Lung microvascular endothelial cell (primary cell): ENCODE measurements around the gene PRELID1. TPM values are rescaled to one million over a fixed set of nuclear protein-coding genes. Genes with fewer than 3 reads are reported as not detected.
"Not testable (repeated sequence)": the region's sequence is repeated elsewhere in the genome, so short reads cannot be mapped to it uniquely, and the experiment has no call there.

ENCODE experiments used
- DNase-seq, 2 donors: peaks; one replicate each; pipeline versions ENCODE4 v3.0.0 to v3.0.0-alpha.2; 2010; ENCODE audit warnings: low read depth in 2 of 2
- total RNA-seq: library from RNA; depleted of rRNA; stranded (reverse); fragments of >200 nt; gene quantifications from 2 replicates; pipeline ENCODE4 v1.2.1, GENCODE V29; 2014

PRELID1 gene
- total RNA-seq, 1 donor from 2014 or later: 109 TPM

GRCh38 chr5:177299697-177300096 is 3.9 kb upstream of the PRELID1 start:
- peak in 1 of 2 donors; percentile 33 for DNase-seq

GRCh38 chr5:177300236-177300880 is 3.2 kb upstream of the PRELID1 start:
- DNase-seq: peak; percentile 95 to 96

GRCh38 chr5:177300951-177301350 is 2.6 kb upstream of the PRELID1 start:
- DNase-seq: no peak

DNA sequence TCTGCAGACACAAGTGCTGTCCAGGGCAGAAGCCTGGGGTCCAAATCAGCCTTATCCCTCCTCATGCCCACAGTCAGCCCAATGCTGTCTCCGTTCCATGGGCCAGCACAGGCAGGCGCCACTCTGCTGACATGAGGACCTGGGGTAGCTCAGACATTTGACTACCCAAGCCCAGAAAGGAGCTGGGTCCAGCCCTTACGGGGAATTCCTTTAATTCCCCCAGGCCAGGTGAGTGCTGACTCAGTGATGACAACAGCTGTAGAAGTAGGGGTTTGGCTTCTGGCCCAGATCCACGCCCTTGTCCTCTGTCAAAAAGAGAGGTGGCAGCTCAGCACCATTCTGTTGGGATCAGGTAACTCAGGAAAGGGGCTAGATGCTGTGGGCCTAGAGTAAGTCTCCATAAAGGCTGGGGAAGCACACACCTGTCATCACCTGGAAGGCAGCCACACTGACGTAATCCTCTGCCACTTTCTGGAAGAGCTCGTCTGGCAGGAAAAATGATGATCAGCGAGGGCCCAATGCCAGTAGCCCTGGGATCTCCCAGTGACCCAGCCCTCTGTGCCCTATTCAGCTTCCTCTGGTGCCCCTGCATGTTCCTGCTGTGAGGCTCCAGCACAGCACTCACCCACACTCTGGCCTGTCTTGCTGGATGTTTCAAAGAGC is 2.0 kb upstream of the PRELID1 start:
- peak in 1 of 2 donors; percentile 54 for DNase-seq

DNA sequence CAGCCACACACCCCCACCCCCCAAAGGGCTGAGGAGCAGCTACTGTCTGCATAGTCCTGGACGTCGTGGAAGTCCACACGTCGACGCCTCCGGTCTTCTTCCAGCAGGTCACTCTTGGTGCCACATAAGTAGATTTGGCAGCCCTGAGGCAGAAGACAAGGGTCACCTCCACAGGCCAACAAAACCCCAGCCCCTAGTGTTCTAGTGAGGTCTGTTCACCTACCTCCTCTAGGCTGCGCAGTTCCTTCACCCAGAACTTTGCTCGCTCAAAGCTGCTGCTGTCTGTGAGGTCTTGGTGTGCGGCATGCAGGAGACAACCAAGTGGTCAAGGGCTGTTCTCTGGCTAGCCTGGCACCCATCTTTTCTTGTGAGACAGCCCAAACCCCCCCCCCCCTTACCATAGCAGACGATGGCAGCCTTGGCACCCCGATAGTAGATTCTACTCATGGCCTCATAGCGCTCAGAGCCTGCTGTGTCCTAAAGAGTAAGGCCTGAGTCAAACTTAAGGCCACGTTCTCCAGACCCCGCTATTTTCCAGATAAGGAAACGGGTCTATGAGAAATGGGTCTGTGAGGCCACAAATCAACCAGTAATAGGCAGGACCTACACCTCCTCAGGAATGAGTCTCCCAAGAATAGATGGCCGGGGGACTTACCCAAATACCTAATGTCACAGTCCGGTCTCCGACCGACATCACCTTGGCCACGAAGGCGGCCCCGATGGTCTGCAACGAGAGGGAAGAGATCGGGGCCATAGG is 1.1 kb upstream of the PRELID1 start:
- DNase-seq: no peak

- peak; percentile 29 to 33 for DNase-seq
Measured at GRCh38 chr5:177303925-177304391, 359 bp downstream of the PRELID1 start.

GRCh38 chr5:177304392-177305119 is 957 bp downstream of the PRELID1 start:
- DNase-seq: peak; percentile 36 to 49

- DNase-seq: not testable (repeated sequence)
Measured at GRCh38 chr5:177306103-177306640, 2.6 kb downstream of the PRELID1 start.

GRCh38 chr5:177306674-177307543 is 3.3 kb downstream of the PRELID1 start:
- peak; percentile 76 to 81 for DNase-seq

DNA sequence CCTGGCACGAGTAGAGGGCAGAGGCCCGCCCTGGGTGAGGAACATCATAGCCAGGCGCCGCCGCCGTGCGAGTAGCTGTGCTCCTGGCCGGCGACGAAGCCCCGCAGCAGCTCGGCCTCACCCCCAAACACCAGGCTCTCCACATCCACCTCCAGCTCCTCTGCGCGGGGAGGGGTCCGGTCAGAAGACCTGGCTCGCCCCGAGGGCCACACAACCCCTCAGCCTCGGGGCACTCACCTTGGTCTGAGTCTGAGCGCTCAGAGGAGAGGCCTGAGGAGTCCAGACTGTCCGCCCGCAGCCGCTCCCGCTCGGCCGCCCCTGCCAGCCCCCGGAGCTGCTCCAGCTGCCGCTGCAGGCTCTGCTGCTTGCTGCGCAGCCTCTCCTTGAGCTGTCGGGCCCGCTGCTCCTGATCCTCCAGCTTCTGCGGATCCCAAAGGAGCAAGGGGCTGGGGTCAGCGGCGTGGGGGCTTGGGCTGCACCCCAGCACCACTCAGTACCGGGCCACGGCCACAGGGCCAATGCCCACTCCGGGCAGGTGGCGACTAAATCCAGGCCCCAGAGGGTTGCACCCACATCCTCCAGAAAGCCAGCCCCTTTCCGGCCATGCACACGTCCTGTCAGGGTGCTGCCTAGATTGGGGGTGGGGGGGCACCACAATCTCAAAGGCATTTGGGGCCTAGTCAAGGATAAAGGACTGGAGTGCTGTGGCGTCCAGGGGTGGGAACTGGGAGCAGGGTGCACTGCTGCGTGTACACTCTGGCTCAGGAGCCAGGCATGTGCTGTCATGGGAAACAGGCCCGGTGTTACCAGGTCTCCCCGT is 4.2 kb downstream of the PRELID1 start:
- no peak for DNase-seq

GRCh38 chr5:177308740-177309139 is 5.1 kb downstream of the PRELID1 start:
- DNase-seq: no peak

DNA sequence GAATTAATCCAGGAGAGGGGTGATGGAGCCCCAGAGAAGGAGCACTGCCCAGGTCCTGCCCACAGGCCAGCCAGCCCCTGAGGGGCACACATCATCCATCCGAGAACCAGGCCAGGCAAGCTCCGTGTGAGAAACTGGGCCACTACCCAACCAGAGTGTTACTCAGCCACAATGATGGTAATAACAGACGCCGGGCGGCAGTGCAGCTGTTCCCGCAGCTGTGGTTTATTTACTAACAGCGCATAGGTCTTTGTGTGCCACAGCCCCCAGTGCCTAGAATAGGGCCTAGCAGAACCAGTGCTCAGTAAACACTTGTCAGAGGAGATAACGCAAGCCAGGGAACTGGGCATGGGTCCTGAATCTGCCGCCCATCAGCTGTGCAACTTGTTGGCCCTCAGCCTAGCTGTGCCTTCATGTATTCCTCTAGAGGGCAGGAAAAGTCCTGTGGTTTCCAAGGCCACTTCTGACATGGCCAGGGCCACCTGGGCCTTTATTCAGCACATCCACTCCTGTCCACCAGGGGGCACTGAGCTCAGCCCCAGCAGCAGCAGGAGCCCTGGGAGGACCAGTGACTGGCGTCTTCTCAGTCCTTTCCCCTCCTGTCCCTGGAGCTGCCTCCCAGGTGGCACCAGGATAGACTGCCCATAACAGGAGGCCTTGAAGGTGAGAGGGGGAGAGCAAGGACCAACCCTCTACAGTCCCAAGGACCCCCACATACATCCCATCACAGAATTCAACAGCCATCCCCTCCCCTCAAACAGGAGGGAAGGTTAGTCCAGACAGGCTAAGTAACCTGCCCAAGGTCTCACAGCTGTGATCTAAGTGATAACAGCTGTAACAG is 6.0 kb downstream of the PRELID1 start:
- DNase-seq: peak; percentile 78 to 80

GRCh38 chr5:177310332-177310731 is 6.7 kb downstream of the PRELID1 start:
- DNase-seq: no peak

DNA sequence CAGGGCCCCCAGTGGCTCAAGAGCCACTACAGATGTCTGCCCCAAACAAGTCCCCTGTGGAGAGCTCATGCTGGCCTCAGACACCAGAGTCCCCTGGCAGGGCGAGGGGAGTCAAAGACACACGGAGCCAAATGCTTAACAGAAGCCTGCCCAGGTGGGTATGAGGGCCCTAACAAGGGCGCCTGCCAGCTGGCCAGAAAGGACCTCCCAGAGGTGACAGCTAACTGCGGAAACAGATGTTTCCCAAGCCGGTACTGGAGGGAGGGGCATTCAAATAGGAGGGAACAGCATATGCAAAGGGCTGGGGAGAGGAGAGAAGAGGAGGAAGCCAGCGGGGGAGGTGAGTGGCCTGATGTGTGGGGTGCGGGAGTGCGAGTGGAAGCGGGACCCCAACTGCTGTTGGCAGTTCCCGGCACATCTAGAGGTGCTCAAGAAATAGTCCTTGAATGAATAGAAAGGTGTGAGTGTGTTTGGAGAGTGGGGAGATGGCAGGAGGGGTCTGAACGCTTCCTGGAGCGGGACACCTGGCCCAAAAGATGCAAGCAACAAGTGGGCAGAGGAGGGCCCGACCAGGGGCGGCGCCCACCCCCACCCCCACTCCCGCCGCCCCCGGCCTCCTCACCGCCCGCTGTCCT is 7.3 kb downstream of the PRELID1 start:
- DNase-seq: peak; percentile 52 to 93

- DNase-seq: peak in 1 of 2 donors; percentile 38
Measured at GRCh38 chr5:177311392-177311722, 7.8 kb downstream of the PRELID1 start.

DNA sequence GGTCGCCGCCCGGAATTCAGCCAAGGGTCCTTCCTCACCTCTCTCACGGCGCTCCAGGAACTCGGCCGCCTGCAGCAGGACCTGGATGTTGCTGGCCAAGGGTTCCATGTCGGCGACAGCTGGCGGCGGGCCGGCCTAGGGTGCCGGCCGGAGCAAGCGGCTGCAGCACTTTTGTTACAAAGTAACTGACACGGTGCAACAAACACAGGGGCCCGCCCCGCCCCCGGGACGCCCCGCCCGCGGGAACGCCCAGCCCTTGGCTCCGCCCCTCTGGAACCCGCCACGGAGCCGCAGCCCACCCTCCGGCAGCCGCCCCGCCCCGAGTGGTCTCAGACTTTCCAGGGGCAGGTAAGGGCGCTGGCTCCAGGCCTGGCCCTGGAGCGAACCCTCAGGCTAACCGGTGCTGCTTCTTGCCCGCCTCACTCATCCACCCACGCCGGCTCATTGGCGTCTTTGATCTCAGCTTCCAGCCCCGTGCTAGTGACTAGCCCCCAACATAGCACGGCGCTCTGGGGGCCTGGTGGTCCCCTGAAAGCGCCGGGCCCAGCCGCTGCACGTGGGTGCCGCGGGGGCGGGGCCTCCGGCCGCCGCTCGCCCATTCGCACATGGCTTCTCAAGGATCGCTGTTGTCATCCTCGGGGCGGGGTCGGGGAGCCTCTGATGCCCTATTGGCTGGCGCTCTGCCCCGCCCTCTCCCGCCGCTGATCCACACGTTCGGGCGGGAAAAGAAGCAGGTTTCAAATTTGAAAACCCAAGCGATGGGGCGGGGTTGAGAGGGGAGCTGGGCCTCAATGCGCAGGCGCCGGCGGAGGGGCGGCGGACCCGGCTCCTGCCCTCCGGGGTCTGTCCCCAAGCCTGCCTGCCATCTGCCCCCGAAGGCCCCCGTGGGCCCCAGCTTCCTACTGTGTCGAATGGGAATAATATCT is 8.4 kb downstream of the PRELID1 start, which contains the start of gene MXD3:
Gene MXD3, minus strand, starts transcription at position 176 of the 926 bp plus-strand sequence. Its CDS starts 68 bp downstream, at position 108.
- DNase-seq: peak; percentile 93 to 94

GRCh38 chr5:177312649-177313181 is 9.1 kb downstream of the PRELID1 start:
- DNase-seq: no peak
